Measurements from ENCODE around the gene GALNT17.

GALNT17 gene

DNA sequence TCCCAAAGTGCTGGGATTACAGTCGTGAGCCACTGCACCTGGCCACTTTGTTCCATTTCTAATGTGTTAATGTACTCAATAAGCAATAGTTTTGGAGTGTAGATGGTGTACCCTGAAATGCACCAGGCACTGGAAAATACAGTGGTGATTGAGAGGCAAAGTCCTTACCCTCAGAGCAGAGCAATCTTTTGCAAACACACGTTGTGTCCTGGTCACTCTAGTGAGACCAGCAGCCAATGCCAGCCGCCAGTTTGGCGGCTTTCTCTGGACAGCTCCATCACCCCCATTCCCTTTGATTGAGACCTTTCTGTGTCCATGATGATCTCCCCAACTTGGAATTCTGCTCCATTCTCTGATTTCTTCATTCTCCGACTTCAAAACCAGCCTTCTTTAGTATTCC lies 231.3 kb downstream of the GALNT17 start:
- H3K4me3 ChIP-seq, result no peak overlapping the region
- H3K27ac ChIP-seq, result no peak overlapping the region

DNA sequence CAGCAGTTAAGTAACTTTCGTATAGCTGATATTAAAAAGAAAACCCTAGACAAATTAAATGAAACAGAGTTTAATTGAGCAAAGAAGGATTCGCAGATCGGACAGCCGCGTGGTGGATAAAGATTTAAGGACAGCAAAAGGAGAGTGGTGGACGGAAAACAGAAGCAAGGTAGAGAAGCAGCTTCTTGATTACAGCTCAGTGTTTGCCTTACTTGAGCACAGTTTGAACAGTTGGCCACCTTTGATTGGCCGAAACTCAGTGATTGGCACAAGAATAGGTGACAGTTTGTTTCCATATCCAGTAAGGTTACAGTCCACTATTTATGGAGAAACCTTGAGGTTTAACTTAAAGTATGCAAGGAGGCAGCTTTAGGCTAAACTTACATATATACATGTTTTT lies 231.7 kb downstream of the GALNT17 start:
- Histone ChIP-seq H3K27ac (no peak overlapping the region), H3K4me3 (no peak overlapping the region)

DNA sequence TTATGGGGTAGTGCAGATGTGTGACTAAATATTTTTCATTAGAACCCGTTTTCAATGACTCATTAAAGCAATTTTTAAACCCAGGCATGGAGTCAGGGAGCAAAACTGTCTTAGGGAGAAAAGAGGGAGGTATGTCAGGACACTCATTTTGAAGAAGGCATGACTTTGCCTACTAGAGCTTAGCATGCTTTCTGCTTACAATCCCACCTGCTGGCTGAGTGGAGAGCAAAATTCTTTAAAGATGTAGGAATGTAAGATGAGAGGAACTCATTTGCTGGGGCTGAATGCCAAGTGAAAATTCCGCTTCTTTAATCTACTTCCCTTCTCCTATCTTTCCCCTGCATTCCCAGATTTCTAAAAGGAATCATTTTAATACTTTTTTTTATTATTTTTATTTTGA lies 232.6 kb downstream of the GALNT17 start:
- Histone ChIP-seq H3K4me3 (no peak overlapping the region), H3K27ac (no peak overlapping the region)

DNA sequence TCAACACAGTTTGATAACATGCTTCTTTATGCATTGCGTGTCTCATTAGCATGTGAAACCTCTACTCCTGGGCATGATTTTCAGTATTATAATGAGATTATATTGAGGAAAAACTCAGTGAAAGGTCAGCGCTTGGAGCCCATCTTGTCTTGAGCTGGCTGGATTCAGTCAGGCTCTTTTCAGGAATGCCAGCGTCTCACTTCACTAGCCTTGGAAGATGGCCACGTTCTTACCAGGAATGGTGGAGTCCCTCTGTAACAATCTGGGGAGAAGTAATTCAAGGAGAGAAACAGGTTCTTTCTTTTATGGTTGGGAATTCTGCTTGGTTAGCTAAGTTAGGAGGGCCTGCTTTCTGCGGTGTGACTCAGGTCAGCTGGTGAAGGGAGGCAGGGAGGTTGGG lies 241.0 kb downstream of the GALNT17 start:
- no peak overlapping the region for H3K4me3 ChIP-seq
- H3K27ac ChIP-seq, result no peak overlapping the region

DNA sequence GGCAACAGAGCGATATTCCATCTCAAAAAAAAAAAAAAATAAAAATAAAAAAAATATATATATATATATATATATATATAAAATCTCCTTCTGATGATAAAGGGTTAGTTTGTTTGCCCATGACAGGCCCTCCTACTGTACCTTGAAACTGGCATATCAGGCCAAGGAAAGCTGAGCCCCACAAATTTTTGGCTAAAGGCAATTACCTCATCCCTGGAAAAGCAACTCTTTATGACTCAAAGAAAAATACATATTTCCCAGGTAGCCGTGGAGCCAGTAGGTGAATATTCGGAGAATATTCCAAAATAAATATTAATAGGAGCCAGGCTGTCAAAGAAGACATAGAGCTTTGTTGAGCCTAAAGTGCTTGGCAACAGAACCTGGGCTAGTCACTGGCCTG lies 245.1 kb downstream of the GALNT17 start:
- H3K27ac ChIP-seq, result no peak overlapping the region
- no peak overlapping the region for H3K4me3 ChIP-seq

DNA sequence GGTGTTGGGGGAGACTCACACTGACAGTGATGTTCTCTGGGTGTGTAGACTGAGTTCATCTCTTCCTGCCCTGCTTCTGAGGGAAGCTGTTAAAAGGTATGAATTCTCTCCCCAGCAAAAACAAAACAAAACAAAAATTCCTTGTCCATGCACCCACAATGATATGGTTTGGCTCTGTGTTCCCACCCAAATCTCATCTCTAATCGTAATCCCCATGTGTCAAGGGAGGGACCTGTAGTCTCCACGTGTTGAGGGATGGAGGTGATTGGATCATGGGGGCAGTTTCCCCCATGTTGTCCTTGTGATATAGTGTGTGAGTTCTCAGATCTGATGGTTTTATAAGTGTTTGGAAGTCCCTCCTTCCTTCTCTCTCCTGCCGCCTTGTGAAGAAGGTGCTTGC lies 245.5 kb downstream of the GALNT17 start:
- Histone ChIP-seq H3K27ac (no peak overlapping the region), H3K4me3 (no peak overlapping the region)

DNA sequence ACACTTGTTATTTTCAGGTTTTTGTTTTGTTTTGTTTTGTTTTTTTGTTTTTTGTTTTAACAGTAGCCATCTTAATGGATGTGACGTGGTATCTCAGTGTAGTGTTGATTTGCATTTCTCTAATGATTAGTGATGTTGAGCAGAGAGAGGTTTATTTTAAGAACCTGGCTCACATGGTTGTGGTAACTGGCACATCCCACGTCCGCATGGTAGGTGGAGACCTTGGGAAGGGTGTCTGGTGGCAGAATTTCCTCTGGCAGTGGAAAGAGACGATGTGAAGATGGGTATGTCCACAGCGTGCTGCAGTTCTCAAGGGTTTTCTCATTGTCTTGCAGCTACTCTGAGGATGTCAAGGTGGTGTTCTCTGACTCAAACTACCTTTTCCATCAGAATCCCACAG lies 252.2 kb downstream of the GALNT17 start:
- Histone ChIP-seq H3K27ac (no peak overlapping the region), H3K4me3 (no peak overlapping the region)

DNA sequence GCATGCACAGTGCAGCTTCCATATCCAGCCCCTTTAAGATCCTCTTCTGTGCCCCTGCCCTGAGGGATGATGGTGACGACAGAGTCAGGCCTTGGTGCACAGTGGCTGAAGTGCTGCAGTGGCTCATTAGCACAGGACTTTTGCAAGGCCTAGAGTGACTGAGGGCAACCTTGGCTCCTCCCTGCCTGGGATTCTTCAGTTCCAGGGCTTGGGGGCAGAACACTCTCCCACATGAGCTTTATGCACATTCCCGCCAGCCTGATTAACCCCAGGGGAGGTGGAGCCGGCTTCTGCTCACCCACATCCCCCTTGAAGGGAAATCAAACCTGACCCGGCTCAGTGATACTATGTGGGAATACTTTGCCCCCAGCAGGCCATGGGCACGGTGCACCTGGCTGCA lies 253.4 kb downstream of the GALNT17 start:
- H3K4me3 ChIP-seq, result no peak overlapping the region
- no peak overlapping the region for H3K27ac ChIP-seq

DNA sequence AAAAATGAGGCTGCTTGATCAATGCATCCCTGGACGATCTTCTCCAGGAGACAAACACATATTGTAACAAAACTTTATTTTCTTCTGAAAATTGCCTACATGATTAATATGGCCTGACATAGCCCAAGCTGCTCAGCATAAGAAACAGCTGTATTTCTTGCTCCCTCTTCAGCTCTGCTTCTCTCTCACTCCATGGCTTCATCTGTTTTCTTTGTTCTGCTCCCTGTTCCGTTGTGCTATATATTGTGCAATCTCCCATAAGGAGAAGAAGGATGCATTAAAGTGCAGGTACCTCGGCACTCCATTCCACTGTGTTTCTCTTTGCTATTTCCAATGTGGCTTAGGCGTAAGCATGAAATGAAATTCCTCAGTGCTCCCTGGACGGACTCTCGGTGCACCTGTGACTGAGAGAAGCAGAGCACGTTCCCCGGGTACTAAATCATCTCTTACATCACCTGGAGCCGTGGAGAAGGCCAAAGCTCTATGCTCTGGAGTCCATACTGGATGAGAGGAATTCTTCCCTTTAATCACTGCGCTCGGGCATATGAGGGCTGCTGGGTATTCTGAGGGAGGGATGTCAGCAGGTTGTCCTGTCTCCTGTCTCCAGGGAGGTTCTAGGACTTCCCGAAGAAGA lies 254.3 kb downstream of the GALNT17 start:
- H3K4me3 ChIP-seq, result no peak overlapping the region
- H3K27ac ChIP-seq, result no peak overlapping the region

DNA sequence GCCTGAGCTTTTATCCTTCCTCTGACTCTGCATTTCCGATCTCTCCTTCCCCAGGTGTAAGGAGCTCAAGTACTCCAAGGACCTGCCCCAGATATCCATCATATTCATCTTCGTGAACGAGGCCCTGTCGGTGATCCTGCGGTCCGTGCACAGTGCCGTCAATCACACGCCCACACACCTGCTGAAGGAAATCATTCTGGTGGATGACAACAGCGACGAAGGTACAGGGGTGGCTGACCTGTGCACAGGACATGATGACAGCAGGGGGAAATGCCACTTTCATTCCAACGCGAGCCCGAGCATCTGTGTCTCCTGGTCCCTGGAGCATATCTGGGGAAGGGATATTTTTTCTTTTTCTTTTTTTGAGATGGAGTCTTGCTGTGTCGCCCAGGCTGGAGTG lies 256.2 kb downstream of the GALNT17 start:
- H3K4me3 ChIP-seq, result no peak overlapping the region
- no peak overlapping the region for H3K27ac ChIP-seq

DNA sequence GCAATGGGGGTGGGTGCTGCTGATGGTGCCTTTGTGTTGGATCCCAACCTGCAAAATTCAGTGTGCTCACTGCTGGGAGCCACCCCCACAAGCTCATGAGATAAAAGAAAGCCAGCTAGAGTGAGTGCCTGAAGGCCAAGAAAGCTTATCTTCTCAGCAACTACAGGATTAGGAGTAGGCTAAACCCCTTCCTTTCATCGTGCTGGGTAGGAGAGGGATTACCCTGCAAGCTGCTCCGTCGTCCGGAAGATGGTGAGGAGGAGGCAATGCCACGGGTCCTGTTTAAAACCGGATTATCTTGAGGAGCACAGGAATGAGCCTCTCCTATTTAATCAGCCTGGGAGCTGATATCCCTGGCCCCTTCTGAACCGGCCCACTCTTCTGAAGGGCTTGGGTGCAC lies 258.0 kb downstream of the GALNT17 start:
- Histone ChIP-seq H3K4me3 (no peak overlapping the region), H3K27ac (no peak overlapping the region)

DNA sequence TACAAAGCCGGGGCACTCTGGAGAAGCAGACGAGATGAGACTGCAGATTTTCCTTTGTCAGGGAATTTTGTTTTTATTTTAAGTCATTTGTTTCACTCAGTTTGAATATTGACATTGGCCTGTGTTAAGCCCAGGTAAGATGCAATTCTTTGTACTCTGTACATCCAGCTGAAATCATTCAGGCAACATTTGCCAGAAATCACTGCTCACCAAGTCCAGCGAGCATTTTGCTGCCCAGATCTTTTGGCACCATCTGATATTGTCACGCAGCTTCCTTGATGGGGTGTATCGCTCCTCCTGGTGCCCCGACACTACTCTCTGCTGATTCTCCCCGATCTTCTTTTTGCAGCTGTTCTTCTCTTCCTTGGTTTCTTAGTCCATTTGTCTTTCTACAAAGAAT lies 261.7 kb downstream of the GALNT17 start:
- Histone ChIP-seq H3K4me3 (no peak overlapping the region), H3K27ac (no peak overlapping the region)

DNA sequence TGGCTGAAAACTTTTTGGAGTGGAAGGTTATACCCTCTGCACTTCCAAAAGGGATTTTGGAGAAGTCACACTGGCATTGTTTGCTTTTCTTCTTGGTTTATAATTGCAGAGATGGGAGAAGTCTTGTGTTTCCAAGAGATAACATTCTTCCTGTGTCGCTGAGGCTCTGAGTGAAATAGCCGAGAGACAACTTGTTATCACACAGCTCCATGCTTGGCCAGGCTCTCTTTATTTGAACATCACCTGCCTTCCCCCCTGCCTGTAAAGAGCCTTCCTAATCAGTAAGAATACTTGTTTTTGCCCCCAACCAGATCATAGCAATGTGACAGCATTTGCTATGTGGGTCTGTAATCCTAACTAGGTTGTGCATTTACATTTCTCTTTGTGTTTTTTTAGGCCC lies 270.7 kb downstream of the GALNT17 start:
- Histone ChIP-seq H3K27ac (no peak overlapping the region), H3K4me3 (no peak overlapping the region)

DNA sequence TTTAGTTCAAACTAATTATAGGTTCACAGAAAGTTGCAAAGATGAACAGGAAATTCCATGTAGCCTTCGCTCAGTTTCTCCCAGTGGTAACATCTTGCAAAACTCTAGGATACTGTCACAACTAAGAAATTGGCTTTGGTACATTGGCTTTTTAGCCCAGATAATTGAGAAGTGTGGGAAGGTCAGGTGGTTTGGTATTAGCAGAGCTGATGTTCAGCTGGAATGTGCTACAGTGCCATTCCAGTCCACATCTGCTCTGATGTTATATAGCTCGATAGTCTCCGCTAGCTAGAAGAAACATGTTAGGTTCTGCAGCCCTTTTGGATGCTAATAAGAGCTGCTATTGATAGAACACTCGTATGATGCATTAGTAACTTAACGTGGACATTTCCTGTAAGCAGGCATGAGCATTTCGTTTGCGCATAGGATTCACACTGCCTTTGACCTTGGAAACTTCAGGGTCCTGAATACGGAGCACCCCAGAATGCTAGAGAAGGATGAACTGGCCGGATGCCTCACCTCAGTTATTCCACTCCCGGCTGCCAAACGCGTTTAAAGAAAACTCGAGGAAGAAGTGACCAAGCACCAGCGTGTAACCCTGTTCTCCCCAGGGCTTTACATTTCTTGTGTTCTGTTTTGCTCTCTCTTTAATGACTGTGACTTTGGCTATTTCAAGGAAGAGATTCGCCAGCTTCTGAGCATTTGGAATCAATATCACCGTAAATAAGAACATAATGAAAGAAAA lies 271.4 kb downstream of the GALNT17 start:
- Histone ChIP-seq H3K4me3 (no peak overlapping the region), H3K27ac (no peak overlapping the region)

DNA sequence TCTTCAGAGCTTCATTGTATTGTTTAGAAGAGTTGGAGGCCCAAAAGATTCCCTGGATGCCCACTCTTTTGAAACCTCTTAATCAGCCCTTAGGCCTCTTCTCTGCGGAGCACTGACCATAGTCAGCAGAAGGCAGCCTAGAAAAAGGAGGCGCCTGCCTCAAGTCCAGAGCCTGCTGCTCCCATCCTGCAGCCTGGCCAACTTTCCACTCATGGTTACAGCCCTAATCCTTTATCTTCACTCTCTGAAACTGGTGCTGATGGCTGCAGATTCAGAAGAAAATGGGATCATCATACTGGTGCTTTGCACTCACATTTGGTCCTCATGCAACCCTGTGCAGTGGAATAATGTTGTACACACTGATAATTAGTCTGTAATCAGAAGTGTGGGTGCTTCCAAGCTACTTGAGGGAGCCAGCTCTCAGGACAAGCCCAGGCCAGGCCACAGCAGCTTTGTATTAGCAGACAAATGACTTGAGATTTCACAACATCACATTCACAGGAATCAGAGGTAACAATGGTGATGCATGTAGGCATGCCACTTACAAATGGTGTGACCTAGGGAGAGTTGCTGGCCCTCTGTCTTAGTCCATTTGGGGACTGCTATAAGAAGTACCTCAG lies 272.9 kb downstream of the GALNT17 start:
- no peak overlapping the region for H3K27ac ChIP-seq
- no peak overlapping the region for H3K4me3 ChIP-seq

DNA sequence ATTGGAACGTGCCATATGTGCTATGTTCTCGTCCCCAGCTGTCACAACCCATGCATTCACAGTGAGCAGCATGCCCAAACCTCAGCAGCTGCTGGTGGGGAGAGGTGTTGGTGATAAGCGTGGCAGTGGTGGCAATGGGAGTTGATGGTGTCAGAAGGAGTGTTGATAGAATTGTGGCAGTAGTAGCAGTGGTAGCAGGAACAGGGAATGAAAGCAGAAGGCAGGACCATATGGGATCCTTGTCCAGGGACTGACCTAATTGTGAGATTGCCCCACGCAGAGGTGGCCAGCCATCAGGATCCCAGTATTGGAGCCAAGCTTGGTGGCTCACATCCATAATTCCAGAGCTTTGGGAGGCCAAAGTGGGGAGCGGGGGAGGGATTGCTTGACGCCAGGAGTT lies 276.3 kb downstream of the GALNT17 start:
- no peak overlapping the region for H3K27ac ChIP-seq
- no peak overlapping the region for H3K4me3 ChIP-seq

DNA sequence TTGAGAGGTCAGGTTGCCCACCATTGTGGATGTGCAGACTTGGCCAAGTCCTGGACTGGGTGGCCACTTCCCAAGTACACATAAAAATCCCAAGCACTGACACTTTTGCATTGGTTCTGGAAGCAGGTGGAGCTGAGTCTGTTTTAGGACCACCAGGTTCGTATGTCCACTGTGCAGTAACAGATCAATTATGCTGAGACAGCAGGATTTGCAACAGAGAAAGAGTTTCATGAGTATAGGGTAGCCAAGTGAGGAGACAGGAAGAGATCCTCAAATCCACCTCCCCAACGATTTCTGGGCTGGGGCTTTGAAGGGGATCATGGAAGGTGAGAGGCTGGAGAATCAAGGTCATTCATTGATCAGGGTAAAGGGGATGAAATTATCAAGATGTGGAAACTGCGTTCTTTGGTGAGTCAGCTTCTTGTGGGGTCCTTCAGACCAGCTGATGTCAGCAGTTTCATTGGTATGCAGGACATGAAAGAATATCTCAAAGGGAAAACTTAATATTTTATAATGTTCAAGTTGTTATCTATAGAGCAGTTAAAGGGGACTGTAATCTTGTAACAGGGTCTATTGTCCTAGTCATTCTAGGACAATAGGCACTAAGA lies 277.7 kb downstream of the GALNT17 start:
- H3K27ac ChIP-seq, result no peak overlapping the region
- no peak overlapping the region for H3K4me3 ChIP-seq

DNA sequence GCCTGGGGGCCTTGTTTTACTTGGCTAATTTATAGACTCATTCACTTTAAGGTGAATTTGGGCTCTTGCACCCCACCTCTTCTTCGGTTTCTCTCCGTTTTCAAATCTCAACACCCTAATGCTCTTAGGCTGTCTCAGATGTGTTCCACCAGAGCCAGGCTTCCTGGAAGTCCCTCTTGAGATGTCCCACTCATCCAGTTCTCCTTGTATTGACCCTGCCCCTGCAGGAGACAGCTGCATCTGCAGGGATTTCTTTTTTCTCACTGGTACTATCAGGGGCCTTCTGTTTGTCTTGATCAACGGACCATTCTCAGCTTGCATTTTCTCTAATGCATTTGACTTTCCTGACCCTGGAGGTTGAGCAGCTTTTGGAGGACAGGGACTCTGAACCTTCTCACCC lies 279.5 kb downstream of the GALNT17 start:
- Histone ChIP-seq H3K27ac (no peak overlapping the region), H3K4me3 (no peak overlapping the region)

DNA sequence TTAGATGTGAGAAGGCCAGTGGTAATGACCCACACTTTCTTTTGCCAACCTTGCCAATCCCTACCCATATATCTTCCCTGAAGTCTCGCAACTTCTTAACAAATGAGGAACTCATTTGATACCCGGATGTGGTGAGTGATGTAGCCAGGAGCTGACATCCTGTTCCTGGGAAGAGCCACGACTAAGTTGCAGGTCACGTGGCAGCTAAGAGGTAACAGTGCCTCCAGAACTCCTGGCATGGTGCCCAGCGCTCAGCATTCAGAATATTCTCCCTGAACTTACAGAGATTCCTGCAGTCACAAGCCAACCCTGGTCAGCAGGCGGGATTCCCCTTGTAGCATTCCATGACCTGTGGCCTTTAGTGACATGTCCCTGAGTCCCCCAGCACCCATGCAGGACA lies 282.5 kb downstream of the GALNT17 start:
- Histone ChIP-seq H3K4me3 (no peak overlapping the region), H3K27ac (no peak overlapping the region)

DNA sequence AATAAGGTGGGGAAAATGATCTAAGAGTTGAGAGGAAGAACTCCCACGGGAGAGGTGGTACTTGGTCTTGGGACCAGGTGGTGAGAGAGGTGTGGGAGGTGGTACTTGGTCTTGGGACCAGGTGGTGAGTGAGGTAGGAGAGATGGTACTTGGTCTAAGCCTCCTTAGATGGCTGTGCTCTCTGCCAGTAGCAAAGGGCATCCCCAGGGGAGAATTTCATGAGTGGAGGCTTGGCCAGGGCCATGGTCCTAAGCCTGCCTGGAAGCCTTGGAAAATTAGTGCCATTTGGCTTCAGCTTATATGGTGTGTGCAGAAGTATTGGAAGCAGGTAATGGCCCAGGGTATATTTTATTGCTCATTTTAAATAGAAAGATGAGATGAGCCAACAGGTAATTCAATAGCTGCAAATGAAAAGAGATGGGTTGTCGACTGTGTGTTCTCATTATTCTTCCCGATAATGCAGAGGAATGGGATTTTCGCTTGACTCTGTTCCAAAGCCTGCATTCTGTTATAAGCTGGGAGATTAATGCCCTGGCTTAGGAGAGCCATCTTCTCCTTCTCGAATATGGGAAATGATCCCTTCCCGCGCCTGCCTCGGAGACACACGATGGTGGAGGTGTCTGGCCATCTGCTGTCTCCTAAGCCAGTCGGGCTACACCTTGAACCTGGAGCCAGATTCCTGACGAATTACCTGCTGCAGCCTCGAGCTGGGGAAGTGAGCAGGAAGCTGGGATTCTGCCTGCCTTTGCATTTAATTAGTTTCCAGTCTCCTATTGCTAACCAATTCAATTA lies 287.8 kb downstream of the GALNT17 start:
- H3K4me3 ChIP-seq, result no peak overlapping the region
- H3K27ac ChIP-seq, result no peak overlapping the region

Measured in skin epidermis (tissue), 12 donors.